T-helper 17 cell (primary cell): ENCODE results near the gene SPTAN1. TPM values are rescaled to one million over a fixed set of nuclear protein-coding genes. Genes with fewer than 3 reads are reported as not detected.
"Not testable (repeated sequence)": the region's sequence is repeated elsewhere in the genome, so short reads cannot be mapped to it uniquely, and the experiment has no call there.

Source experiments
- ATAC-seq: fragments of 150-1000 bp; cut with Tn5 transposase; 2 replicates; pipeline ENCODE4 v1.10.0; 2021; ENCODE audit warnings: mild to moderate bottlenecking, moderate library complexity
- DNase-seq, 3 donors: peaks; one replicate each; pipeline versions ENCODE4 v3.0.0 to v3.0.0-alpha.2; 2020 to 2021
- H3K9me3 ChIP-seq: one replicate; pipeline ENCODE4 v1.7.0; 2013; ENCODE audit warnings: low read length, mild to moderate bottlenecking; ENCODE audit not compliant: control insufficient read depth, poor library complexity, severe bottlenecking
- H3K27ac Mint-ChIP-seq: one replicate; pipeline ENCODE4 v1.8.0; 2022; ENCODE audit warnings: mild to moderate bottlenecking, moderate library complexity, mixed read lengths
- H3K27me3 Mint-ChIP-seq: one replicate; pipeline ENCODE4 v1.8.0; 2022; ENCODE audit warnings: mixed read lengths
- H3K36me3 Mint-ChIP-seq: one replicate; pipeline ENCODE4 v1.8.0; 2022; ENCODE audit warnings: low read depth, mixed read lengths
- H3K4me1 Mint-ChIP-seq: one replicate; pipeline ENCODE4 v1.8.0; 2022; ENCODE audit warnings: mild to moderate bottlenecking, mixed read lengths
- H3K4me3 Mint-ChIP-seq: one replicate; pipeline ENCODE4 v1.8.0; 2022; ENCODE audit warnings: mild to moderate bottlenecking, moderate library complexity, mixed read lengths
- total RNA-seq, 4 donors: library from RNA in 2 of 4; stranded (reverse) in 2 of 4; gene quantifications; one replicate each; pipeline ENCODE4 v1.2.3 and lab custom pipeline; 2022 to 2026

Gene SPTAN1
- total RNA-seq, 2 donors from 2014 or later = 734 to 740 TPM

DNA sequence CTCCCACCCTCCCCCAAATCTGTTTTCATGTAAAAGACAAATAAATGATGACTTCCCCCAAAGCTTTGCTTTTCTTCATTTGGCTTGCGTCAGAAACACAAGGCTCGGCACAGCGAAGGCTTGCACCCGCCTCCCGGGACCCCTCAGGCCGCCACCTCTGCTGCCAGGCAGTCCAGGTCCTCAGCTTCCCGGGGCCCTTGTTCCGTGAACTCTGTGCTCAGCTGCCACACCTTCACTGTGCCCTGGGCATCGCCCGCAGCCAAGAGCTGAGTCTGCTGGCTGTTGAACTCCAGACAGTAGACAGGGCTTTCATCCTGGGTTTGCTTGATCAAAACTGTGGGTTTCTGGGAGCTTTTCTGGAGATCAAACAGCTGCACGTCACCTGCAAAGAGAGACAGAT is 81.2 kb downstream of the SPTAN1 start:
- Mint-ChIP-seq H3K36me3 (peaks cover 3% of the 10 kb centered on the region), H3K4me1 (peaks cover 11% of the 10 kb centered on the region), H3K4me3 (no peak overlapping the region), H3K27ac (peak overlapping the region; percentile 16), H3K27me3 (no peaks in the 10 kb centered on the region)
- no peak for ATAC-seq
- no peak for DNase-seq
- no peaks in the 10 kb centered on the region for H3K9me3 ChIP-seq

- peak overlapping the region; percentile 16 for H3K27ac Mint-ChIP-seq
- H3K36me3 Mint-ChIP-seq = no peaks in the 10 kb centered on the region
These were observed 81.7 kb downstream of the SPTAN1 start for GRCh38 chr9:128634111-128634510.

DNA sequence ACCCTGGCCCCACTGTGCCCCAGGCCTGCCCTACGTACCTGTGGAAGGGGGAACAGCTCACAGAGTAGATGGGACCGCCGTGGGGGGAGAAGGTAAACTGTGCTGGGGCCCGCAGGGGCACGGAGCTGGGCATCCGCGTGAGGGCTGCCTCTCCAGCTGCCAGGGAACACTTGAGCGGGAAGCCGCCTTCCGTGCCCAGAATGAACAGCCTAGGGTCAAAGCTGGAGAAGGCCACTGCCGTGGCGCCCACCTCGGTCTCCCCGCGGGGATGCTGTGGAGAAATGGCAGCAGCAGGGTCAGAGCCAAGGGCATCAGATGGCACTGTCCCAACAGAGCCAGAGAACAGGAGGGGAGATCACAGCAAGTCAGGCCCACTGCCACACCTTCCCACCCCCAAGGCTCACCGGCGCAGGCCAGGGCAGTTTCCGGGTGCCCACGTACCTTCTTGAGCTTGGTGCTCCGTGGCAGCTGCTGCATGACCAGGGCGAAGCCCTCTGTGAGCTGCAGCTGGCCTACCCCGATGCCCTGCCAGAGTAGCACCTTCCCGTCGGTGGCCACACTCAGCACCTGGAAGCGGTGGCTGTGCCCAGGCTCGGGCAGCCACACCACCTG is 82.4 kb downstream of the SPTAN1 start:
- no peaks in the 10 kb centered on the region for H3K27me3 Mint-ChIP-seq

More at GRCh38 chr9:128634111-128634510, 81.7 kb downstream of the SPTAN1 start:
- Mint-ChIP-seq H3K4me1 (peaks cover 7% of the 10 kb centered on the region), H3K4me3 (no peak overlapping the region), H3K27me3 (no peaks in the 10 kb centered on the region)
- no peak for ATAC-seq
- no peaks in the 10 kb centered on the region for H3K9me3 ChIP-seq
- no peak for DNase-seq

DNA sequence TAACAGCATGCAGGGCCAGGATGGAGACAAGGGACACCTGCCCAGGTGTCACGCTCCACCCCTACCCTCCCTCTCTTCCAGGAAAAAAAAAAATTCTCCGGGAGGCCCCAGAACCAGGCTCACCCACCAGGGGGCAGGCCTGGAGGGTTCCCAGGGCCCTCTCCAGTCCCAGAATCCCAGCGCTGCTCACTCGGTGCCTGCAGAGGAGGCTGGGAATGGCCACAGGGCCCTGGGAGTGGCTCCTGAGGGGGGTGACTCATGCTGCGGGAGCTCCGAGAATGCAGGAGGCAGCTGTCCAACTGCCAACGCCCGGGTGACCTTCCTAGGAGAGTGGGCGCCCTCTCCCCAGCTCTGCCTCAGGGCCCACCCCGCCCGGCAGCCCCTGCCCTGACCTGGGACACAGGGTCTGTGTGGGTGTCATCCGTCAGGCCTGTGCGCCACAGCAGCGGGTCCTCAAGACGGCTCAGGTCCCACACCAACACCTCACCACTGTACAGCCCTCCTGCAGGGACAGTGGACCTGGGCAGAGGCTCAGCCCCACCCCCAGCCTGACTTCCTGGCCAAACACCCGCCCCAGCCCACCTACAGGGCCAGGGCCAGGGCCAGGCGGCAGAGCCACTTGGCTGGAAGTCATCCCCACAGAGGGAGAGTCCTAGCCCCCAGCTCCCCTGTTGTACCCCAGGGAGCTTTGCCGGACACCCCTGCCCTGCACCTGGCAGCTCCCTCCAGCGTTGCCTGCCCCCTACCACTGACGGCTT is 83.1 kb downstream of the SPTAN1 start:
- Mint-ChIP-seq H3K4me1 (peaks cover 2% of the 10 kb centered on the region), H3K36me3 (no peaks in the 10 kb centered on the region), H3K4me3 (no peak overlapping the region), H3K27me3 (no peaks in the 10 kb centered on the region), H3K27ac (no peak overlapping the region)
- ATAC-seq (peak; percentile 20), DNase-seq (no peak)
- no peaks in the 10 kb centered on the region for H3K9me3 ChIP-seq

More for the DNA sequence above, 82.4 kb downstream of the SPTAN1 start:
- DNase-seq = no peak
- H3K9me3 ChIP-seq = no peaks in the 10 kb centered on the region
- Mint-ChIP-seq H3K4me3 (no peak overlapping the region), H3K4me1 (peaks cover 6% of the 10 kb centered on the region), H3K27ac (no peak overlapping the region), H3K36me3 (no peaks in the 10 kb centered on the region)
- no peak for ATAC-seq

GRCh38 chr9:128636024-128636390 is 83.6 kb downstream of the SPTAN1 start:
- peak overlapping the region; percentile 14 for H3K27ac Mint-ChIP-seq
- H3K9me3 ChIP-seq = no peaks in the 10 kb centered on the region
- H3K36me3 Mint-ChIP-seq = no peaks in the 10 kb centered on the region
- DNase-seq (no peak), ATAC-seq (no peak)
- peaks cover 2% of the 10 kb centered on the region for H3K4me1 Mint-ChIP-seq
- no peaks in the 10 kb centered on the region for H3K27me3 Mint-ChIP-seq
- no peak overlapping the region for H3K4me3 Mint-ChIP-seq

DNA sequence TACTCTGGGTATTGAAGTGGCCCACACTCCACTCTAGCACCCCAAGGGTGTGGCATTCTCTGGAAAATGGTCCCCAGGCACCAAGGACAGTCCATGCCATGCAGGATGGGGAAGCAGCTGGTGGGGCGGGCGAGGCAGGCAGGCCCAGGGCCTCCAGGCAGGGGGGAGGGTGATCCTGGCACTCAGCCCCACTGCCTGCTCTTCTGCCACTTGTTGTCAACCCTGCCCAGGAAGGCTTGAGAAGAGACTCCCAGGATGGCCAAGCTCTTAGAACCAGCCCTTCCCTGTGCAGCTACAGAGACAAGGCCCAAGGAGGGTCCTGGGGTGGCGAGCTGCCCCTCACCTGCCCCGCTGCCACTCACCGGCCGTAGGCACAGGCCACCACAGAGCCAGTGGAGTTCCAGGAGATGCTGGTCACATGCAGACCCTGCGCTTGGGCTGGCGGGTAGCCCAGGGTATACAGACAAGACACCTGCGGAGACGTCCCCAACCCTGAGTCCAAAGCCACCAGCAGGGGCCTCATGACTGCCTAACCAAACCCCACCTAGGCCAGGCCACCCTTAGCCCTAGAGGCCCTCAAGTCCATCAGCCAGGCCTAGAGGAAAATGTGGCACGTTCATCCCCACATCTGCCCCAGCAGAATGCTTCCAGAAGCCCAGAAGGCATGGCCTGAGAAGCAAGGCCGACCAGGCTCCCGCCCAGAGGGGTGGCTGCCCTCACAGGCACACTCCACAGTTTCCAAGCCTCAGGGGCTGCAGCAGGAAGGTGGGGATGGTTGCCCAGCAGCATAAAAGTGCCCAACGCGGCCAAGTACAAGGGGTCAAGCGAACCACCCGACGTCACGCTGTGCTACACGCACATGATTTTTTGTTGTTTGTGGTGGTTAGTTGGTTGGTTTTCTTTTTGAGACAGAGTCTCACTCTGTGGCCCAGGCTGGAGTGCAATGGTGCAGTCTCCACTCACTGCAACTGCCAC is 84.5 kb downstream of the SPTAN1 start:
- Mint-ChIP-seq H3K27ac (peak overlapping the region; percentile 14), H3K36me3 (no peaks in the 10 kb centered on the region), H3K4me1 (peaks cover 2% of the 10 kb centered on the region), H3K4me3 (no peak overlapping the region), H3K27me3 (no peaks in the 10 kb centered on the region)
- DNase-seq = no peak
- ATAC-seq = no peak
- no peaks in the 10 kb centered on the region for H3K9me3 ChIP-seq

DNA sequence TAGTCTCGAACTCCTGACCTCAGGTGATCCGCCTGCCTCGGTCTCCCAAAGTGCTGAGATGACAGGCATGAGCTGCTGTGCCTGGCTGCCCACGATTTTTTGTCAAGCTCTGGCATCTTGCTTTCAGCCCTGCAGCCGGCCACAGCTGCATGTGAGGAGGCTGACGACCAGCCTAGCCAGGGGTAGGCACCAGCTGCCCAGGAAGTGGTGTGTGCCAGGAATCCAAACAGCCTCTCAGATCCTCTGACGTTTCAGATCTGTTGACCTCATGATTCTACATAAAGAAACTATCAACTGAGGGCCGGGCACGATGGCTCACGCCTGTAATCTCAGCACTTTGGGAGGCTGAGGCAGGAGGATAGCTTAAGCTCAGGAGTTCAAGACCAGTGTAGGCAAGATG is 85.3 kb downstream of the SPTAN1 start:
- Mint-ChIP-seq H3K27me3 (no peaks in the 10 kb centered on the region), H3K27ac (no peak overlapping the region), H3K4me1 (peaks cover 3% of the 10 kb centered on the region), H3K36me3 (no peaks in the 10 kb centered on the region), H3K4me3 (no peak overlapping the region)
- no peak for ATAC-seq
- no peak for DNase-seq
- no peaks in the 10 kb centered on the region for H3K9me3 ChIP-seq

GRCh38 chr9:128638580-128638979 is 86.2 kb downstream of the SPTAN1 start:
- ATAC-seq (no peak), DNase-seq (no peak)
- no peaks in the 10 kb centered on the region for H3K36me3 Mint-ChIP-seq
- H3K27ac Mint-ChIP-seq = no peak overlapping the region
- H3K4me3 Mint-ChIP-seq = no peak overlapping the region
- H3K4me1 Mint-ChIP-seq = peaks cover 5% of the 10 kb centered on the region
- H3K27me3 Mint-ChIP-seq = no peaks in the 10 kb centered on the region
- no peaks in the 10 kb centered on the region for H3K9me3 ChIP-seq

DNA sequence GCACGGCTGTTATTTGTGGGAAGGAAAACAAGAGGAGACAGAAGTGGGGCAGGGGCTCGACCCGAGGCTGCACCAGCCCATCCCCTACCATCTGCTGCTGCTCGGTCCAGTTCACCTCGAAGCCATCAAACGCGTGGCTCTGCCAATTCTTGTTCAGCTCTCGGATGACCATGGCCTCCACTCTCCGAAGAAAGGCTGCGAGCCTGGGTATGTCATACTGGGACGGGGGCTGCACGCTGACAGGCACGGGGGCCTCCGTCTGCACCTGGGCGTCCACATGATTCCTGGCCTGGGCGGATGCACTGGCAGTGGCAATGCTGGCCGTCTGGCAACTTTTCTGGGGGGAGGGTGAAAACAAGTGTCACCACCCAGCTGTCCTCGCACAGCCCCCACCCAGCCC is 88.2 kb downstream of the SPTAN1 start:
- DNase-seq = no peak
- no peak for ATAC-seq
- Mint-ChIP-seq H3K27me3 (no peaks in the 10 kb centered on the region), H3K36me3 (no peaks in the 10 kb centered on the region), H3K27ac (no peak overlapping the region), H3K4me3 (no peak overlapping the region), H3K4me1 (peaks cover 3% of the 10 kb centered on the region)
- no peaks in the 10 kb centered on the region for H3K9me3 ChIP-seq

- H3K27me3 Mint-ChIP-seq = no peaks in the 10 kb centered on the region
- H3K4me1 Mint-ChIP-seq = peaks cover 3% of the 10 kb centered on the region
- no peak for ATAC-seq
- peak overlapping the region; percentile 67 for H3K27ac Mint-ChIP-seq
- H3K9me3 ChIP-seq = no peaks in the 10 kb centered on the region
- DNase-seq = no peak
- no peaks in the 10 kb centered on the region for H3K36me3 Mint-ChIP-seq
- H3K4me3 Mint-ChIP-seq = no peak overlapping the region
These were observed 90.4 kb downstream of the SPTAN1 start for GRCh38 chr9:128642675-128643245.

DNA sequence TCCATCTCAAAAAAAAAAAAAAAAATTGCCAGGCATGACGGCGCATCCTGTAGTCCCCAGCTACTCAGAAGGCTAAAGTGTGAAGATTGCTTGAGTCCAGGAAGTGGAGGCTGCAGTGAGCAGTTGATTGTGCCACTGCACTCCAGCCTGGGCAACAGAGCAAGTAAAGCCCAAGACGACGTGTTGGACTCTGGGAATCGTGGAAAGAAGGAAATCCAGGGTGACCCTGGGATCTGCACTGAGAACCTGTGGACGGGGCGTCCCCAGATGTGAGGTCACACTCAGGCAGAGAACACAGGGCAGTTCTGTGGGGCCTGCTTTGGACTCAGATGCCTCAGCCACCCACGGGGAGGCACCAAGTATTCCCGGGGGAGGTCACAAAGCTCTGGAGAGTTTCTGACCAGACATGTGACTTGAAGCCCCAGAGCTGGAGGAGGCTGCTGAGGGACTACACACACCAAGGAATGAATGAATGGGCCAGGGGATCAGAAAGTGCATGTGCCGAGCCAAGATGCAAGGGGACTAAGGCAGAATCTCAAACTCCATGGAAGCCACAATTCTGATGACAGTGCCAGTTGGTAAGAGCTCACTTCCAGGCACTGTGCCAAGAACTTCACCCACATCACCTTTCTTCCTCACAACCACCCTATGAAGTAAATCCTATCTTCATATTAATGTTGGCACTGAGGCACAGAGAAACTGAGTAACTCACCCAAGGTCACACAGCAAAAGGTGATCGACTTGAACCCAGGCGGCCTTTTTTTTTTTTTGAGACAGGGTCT is 91.3 kb downstream of the SPTAN1 start:
- H3K9me3 ChIP-seq = no peaks in the 10 kb centered on the region
- no peak overlapping the region for H3K4me3 Mint-ChIP-seq
- H3K27ac Mint-ChIP-seq = no peak overlapping the region
- DNase-seq (no peak), ATAC-seq (no peak)
- no peaks in the 10 kb centered on the region for H3K27me3 Mint-ChIP-seq
- no peaks in the 10 kb centered on the region for H3K36me3 Mint-ChIP-seq
- peaks cover 3% of the 10 kb centered on the region for H3K4me1 Mint-ChIP-seq

- not testable (repeated sequence) for H3K27ac Mint-ChIP-seq, H3K9me3 ChIP-seq, H3K27me3 Mint-ChIP-seq, H3K36me3 Mint-ChIP-seq, H3K4me1 Mint-ChIP-seq, H3K4me3 Mint-ChIP-seq
- DNase-seq (peak; percentile 29 to 64 (median 39)), ATAC-seq (peak; percentile 92)
These were observed 95.8 kb downstream of the SPTAN1 start for GRCh38 chr9:128648206-128648605.
